Coronary artery (tissue), 2 donors: Measurements from ENCODE around the gene COPZ2.
"Not testable (repeated sequence)": the region's sequence is repeated elsewhere in the genome, so short reads cannot be mapped to it uniquely, and the experiment has no call there.

Experiments
- DNase-seq: peaks from one replicate; pipeline ENCODE4 v3.0.0-alpha.2; 2017; ENCODE audit warnings: low spot score
- H3K27ac ChIP-seq, 2 donors: fragments of 200-600 bp; sonication (generic); one replicate each; pipeline ENCODE4 v1.5.1; 2016 to 2019
- H3K4me3 ChIP-seq: fragments of 200-600 bp; sonication (generic); 2 replicates; pipeline ENCODE4 v1.5.1; 2016; ENCODE audit warnings: mild to moderate bottlenecking, moderate library complexity
- CTCF ChIP-seq: fragments of 200-600 bp; sonication (generic); IDR thresholded peaks from one replicate; pipeline ENCODE4 v1.5.1; 2019; ENCODE audit warnings: antibody characterized with exemption

COPZ2 gene

DNA sequence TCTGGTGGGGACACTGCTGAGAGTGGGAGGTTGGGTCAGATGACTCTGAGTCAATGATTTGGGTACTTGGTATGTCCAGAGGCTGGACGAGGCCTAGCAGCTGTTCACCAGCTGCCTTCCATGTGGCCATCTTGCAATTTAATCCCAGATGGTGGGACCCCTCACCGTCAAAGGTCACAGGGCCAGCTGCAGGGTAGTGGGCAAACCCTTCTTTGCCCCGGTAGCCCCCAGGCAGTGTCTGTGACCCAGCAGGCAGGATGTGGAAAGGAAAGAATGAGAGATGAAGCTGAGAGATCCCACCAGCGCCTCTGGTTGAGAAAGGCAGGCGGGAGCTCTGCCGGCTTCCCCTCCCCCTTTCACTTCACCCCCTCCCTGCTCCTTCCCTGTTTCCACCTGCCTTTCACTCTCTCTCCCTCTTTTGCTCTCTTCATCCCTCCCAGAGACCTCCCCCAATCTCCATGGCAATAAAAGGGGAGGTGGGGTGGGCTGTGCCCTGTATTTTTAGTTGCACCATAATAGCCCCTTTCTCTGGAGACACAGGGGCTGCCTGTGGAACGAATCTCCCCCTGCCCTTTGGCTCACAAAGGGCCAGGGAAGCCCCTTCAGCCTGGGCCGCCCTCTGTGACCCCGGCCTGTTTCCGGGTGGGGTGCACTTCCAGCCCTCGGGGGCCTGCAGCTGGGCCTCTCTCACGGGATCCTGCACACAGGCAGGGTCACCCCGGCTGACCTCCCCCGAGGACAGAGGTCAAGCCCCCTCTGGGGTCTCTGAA lies 46.5 kb downstream of the COPZ2 start:
- no peak for DNase-seq
- Histone ChIP-seq H3K4me3 (no peak overlapping the region), H3K27ac (no peak overlapping the region)
- TF ChIP-seq CTCF, result no peak

GRCh38 chr17:47989700-47990099 lies 47.9 kb downstream of the COPZ2 start:
- TF ChIP-seq CTCF, result no peak
- no peak overlapping the region for H3K27ac ChIP-seq
- no peak overlapping the region for H3K4me3 ChIP-seq
- no peak for DNase-seq

DNA sequence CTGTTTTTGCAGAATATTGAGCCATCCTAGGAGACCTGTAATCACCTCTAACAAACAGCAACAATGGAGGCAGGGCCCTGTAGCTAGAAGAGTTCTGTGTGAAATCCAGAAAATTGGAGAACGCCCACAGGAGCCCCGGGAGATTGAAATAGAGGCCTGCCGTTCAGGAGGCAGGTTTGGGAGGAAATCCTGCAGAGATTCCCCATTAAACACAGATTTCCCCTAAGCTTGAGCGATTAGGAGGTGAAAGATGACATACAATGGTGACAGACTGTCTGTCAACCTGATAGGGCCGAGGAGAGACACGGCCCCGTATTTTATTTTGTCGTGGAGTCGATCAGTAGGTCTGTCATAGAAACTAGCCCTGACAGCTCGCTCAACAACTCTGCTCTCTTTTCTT lies 48.4 kb downstream of the COPZ2 start:
- no peak overlapping the region for H3K27ac ChIP-seq
- no peak overlapping the region for H3K4me3 ChIP-seq
- no peak for DNase-seq
- TF ChIP-seq CTCF, result no peak

DNA sequence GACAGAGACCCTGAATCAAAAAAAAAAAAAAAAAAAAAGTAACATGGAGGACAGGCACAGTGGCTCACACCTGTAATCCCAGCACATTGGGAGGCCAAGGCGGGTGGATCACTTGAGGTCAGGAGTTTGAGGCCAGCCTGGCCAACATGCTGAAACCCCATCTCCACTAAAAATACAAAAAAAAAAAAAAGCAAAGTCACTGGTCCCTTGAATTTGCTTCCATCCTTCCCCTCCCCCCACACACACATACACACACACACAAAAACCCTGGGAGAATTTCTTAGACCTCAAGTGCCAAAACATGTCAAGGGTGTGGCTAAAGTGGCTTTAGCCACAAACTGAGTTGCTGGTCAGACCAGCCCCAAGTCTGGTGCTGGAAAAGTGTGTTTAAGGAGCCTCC lies 49.2 kb downstream of the COPZ2 start:
- not testable (repeated sequence) for H3K27ac ChIP-seq, DNase-seq, H3K4me3 ChIP-seq

DNA sequence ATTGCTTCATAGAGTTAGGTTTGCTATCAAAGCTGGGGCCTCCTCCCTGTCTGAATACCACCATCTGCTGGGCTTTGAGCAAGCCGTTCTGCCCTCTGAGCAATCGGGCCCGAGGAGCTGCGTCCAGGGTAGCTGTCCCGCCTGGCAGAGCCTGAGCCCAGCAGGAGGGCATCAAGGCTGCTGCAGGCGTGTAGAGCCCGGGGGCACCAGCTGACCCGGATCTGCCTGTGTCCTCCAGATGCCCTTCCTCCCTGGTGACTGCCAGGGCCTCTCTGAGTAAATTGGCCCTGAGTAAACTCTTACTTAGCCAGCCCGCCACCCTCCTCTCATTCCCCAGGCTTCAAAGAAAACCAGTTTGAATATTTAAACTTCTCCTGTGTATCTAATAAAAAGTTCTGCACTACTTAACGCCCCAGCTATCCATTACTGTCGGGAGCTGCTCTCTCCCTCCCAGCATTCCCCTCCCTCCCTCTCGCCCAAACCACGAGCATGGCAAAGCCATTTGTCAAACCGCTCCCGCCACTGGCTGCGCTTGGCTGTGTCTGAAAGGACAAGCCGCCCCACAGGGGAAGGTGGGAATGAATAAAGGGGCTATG lies 50.3 kb downstream of the COPZ2 start:
- no peak for TF ChIP-seq CTCF
- H3K4me3 ChIP-seq, result no peak overlapping the region
- no peak for DNase-seq
- no peak overlapping the region for H3K27ac ChIP-seq

DNA sequence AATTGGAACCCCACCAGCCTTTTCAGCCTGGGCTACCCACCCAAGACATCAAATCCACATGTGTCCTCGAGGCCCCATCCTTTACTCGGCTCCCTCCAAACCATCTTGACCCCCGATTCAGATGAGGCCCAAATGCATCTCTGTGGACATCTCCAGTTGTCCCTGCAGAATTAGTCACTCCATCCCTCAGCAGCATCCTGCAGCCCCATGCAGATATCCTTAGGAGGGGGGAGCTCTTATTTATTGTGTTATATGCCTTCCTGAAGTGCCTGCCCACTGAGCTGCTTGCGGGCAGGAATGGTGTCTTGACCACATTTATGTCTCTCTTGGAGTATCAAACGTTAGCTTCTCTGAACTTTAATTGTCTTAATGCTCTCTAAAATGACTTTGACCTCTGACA lies 51.1 kb downstream of the COPZ2 start:
- no peak for DNase-seq
- no peak for TF ChIP-seq CTCF
- H3K4me3 ChIP-seq, result no peak overlapping the region
- no peak overlapping the region for H3K27ac ChIP-seq

DNA sequence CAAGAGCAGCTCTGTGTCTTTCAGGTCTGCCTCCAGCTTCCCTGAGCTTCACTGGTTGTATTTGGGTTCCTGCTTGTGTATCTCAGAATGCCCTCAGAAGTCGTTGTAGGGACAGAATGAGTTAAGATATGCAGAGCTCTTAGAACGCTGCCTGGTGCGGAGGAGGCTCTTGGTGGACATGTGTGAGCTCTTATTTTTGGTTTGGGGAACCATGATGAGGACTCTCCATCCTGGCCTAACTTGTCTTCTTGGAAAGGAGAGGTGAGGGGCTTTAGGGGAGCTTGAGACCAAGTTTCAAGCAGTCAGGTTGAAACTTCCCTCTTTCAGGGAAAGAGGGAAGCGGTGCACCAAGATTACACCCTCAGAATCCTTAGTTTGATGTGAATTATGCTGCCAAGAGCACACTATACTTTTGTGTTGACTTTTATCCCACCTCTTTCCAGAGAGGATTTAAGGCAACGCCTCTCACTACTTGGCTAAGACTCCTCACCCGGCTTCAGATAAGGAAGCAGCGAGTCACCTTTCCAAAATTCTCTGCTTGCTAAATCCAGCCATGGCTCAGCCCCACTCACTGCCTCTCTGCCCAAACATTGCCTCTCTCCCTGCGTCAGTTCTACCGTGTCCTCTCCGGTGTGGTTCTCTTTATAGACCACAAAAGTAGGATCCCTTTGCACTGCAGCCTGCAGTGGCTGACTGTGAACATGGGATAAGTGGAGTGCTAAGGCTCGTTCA lies 53.9 kb downstream of the COPZ2 start:
- DNase-seq, result no peak

More for the DNA sequence above, 53.9 kb downstream of the COPZ2 start:
- no peak for TF ChIP-seq CTCF
- Histone ChIP-seq H3K27ac (no peak overlapping the region), H3K4me3 (no peak overlapping the region)
